PC-9 (cell line): ENCODE measurements around the gene FKBP1A. TPM values are rescaled to one million over a fixed set of nuclear protein-coding genes. Genes with fewer than 3 reads are reported as not detected.

Source experiments
- BruUV-seq: library from RNA; stranded (reverse); fragments of 400-500 nt; replicated peaks from 2 replicates; lab custom pipeline; 2021; lab: Mats Ljungman, UMichigan
- CTCF ChIA-PET: fragments of 300-600 bp; sonication (Branson Sonifier 250); formaldehyde crosslinking; loops from one replicate; lab custom pipeline; 2022; ENCODE audit warnings: antibody characterized with exemption; lab: Charles Lee
- POLR2A ChIA-PET: fragments of 300-600 bp; sonication (Branson Sonifier 250); formaldehyde crosslinking; loops from one replicate; lab custom pipeline; 2022; ENCODE audit warnings: antibody characterized with exemption; ENCODE audit not compliant: unreplicated experiment; lab: Charles Lee
- DNase-seq, 2 experiments: peaks; one replicate each; pipeline versions ENCODE4 v3.0.0 to v3.0.0-alpha.2; 2015 to 2022; ENCODE audit warnings: mixed read lengths in 1 of 2
- H2AFZ ChIP-seq: fragments of 200-600 bp; sonication (generic); 2 replicates; pipeline ENCODE4 v1.8.1; 2017; ENCODE audit warnings: antibody characterized with exemption
- H3F3A ChIP-seq: fragments of 200-600 bp; sonication (generic); 2 replicates; pipeline ENCODE4 v1.8.1; 2017; ENCODE audit warnings: antibody characterized with exemption, mild to moderate bottlenecking, low read depth; ENCODE audit not compliant: insufficient read depth
- H3K27ac ChIP-seq: fragments of 200-600 bp; sonication (generic); 2 replicates; pipeline ENCODE4 v1.6.1; 2016; ENCODE audit warnings: mixed run types
- H3K27me3 ChIP-seq: fragments of 200-600 bp; sonication (generic); 2 replicates; pipeline ENCODE4 v1.6.1; 2016; ENCODE audit warnings: low read depth, mixed run types; ENCODE audit not compliant: insufficient read depth
- H3K36me3 ChIP-seq: fragments of 200-600 bp; sonication (generic); 2 replicates; pipeline ENCODE4 v1.6.1; 2016; ENCODE audit warnings: low read depth, mixed run types
- H3K4me1 ChIP-seq: fragments of 200-600 bp; sonication (generic); replicated peaks from 2 replicates; pipeline ENCODE4 v1.6.1; 2016; ENCODE audit warnings: mixed run types; ENCODE audit not compliant: insufficient read depth
- H3K4me2 ChIP-seq: fragments of 200-600 bp; sonication (generic); 2 replicates; pipeline ENCODE4 v1.6.1; 2017; ENCODE audit warnings: mixed run types
- H3K4me3 ChIP-seq: fragments of 200-600 bp; sonication (generic); 2 replicates; pipeline ENCODE4 v1.6.1; 2016; ENCODE audit warnings: mixed run types
- H3K79me2 ChIP-seq: fragments of 200-600 bp; sonication (generic); 2 replicates; pipeline ENCODE4 v1.6.1; 2017; ENCODE audit warnings: low read depth, mixed run types
- H3K9me2 ChIP-seq: fragments of 200-600 bp; sonication (generic); 2 replicates; pipeline ENCODE4 v1.8.1; 2017; ENCODE audit warnings: mild to moderate bottlenecking; ENCODE audit not compliant: insufficient read depth
- H3K9me3 ChIP-seq: fragments of 200-600 bp; sonication (generic); 2 replicates; pipeline ENCODE4 v1.8.1; 2016; ENCODE audit warnings: low read depth; ENCODE audit not compliant: insufficient read depth
- H4K20me1 ChIP-seq: fragments of 200-600 bp; sonication (generic); 2 replicates; pipeline ENCODE4 v1.8.1; 2017; ENCODE audit not compliant: insufficient read depth
- CTCF ChIP-seq: fragments of 200-600 bp; sonication (generic); conservative IDR thresholded peaks from 2 replicates; pipeline ENCODE4 v1.6.1; 2017; ENCODE audit warnings: mixed run types, antibody characterized with exemption, mild to moderate bottlenecking, moderate library complexity
- EZH2 ChIP-seq: fragments of 200-600 bp; sonication (generic); IDR thresholded peaks from 2 replicates; pipeline ENCODE4 v1.8.0; 2017; ENCODE audit warnings: antibody characterized with exemption, low read depth
- intact Hi-C: fragments of 100-400 bp; cut with micrococcal nuclease; formaldehyde crosslinking; loops from one replicate; pipeline ENCODE4 v1.10.0; 2022; ENCODE audit not compliant: unreplicated experiment
- total RNA-seq: library from RNA; stranded (reverse); gene quantifications from 2 replicates; pipeline ENCODE4 v1.2.3, GENCODE V29; 2021

Gene FKBP1A
- total RNA-seq, 1 experiment from 2014 or later: 320 TPM

DNA sequence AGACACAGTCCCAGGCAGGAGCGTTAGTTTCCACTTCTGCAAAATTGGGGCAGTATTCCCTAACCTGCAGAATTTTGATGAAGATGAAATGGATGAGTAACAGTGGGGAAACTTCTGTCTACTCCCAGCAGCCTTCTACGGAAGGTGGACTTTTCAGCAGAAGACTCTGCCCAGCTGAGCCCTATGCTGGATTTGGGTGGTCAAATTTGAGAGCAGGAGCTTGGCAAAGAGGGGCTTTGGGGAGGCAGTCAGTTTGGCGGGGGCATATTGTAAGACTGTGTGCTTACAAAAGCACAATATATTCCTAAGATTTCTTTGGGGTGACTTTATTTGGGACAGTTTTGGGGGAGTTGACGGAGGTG is 58.5 kb downstream of the FKBP1A start:
- peaks cover 33% of the 10 kb centered on the region for H3K79me2 ChIP-seq
- no peak overlapping the region for H3K4me3 ChIP-seq
- BruUV-seq: no TSS peak
- peaks cover 10% of the 10 kb centered on the region; the same call in 1 of the 2 replicates for H4K20me1 ChIP-seq
- H3K27me3 ChIP-seq: no peaks in the 10 kb centered on the region
- H3K27ac ChIP-seq: no peak overlapping the region
- H3F3A ChIP-seq: peaks cover 11% of the 10 kb centered on the region; the same call in 1 of the 2 replicates
- H3K9me3 ChIP-seq: no peaks in the 10 kb centered on the region
- TF ChIP-seq CTCF (no peak), EZH2 (no peak)
- no peaks in the 10 kb centered on the region for H3K9me2 ChIP-seq
- DNase-seq: no peak
- H3K36me3 ChIP-seq: peaks cover 21% of the 10 kb centered on the region; the same call in 1 of the 2 replicates
- H2AFZ ChIP-seq: no peak overlapping the region
- CTCF ChIA-PET: no interaction called here
- intact Hi-C loops: no loop called here
- H3K4me2 ChIP-seq: no peak overlapping the region
- POLR2A ChIA-PET: no interaction called here
- H3K4me1 ChIP-seq: peaks cover 15% of the 10 kb centered on the region

- H2AFZ ChIP-seq: no peak overlapping the region
- H3K9me2 ChIP-seq: no peaks in the 10 kb centered on the region
- no peaks in the 10 kb centered on the region for H3K9me3 ChIP-seq
- ChIA-PET CTCF (no interaction called here), POLR2A (no interaction called here)
- no peak overlapping the region for H3K27ac ChIP-seq
- H3K27me3 ChIP-seq: no peaks in the 10 kb centered on the region
- H3K36me3 ChIP-seq: peaks cover 21% of the 10 kb centered on the region; the same call in 1 of the 2 replicates
- no peak overlapping the region for H3K4me3 ChIP-seq
- TF ChIP-seq EZH2 (no peak), CTCF (no peak)
- peaks cover 35% of the 10 kb centered on the region for H3K79me2 ChIP-seq
- no peak overlapping the region for H3K4me2 ChIP-seq
- DNase-seq: no peak
- BruUV-seq: no TSS peak
- H4K20me1 ChIP-seq: peaks cover 12% of the 10 kb centered on the region; the same call in 1 of the 2 replicates
- intact Hi-C loops: no loop called here
- peaks cover 16% of the 10 kb centered on the region; the same call in 1 of the 2 replicates for H3F3A ChIP-seq
- peaks cover 22% of the 10 kb centered on the region for H3K4me1 ChIP-seq
These were observed 59.1 kb downstream of the FKBP1A start for GRCh38 chr20:1333462-1334369.

DNA sequence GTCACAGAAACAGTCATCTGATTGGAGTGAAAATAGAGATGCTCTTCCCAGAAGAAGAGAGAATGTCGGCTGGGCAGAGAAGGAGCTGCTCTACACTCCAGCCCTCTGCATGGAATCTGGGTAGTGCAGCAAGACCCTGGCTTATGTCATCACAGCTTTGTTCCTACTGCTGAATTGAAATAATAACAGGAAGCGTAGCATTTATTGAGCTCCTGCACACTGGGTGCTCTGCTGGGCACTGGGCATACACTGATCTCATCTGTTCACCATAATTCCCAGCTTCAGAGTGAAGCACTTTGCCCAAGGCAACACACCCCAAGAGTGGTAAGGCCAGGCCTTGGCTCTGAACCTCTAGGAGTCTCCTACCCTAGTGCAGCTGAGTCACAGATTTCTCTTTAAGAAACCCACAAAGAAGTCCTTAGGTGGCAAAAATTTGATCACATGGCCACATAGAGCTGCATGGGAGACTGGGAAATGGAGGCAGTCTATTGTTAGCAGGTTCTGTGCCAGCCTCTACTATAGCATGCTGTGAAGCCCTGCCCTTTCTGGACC is 60.0 kb downstream of the FKBP1A start:
- POLR2A ChIA-PET: no interaction called here
- CTCF ChIA-PET: no interaction called here
- intact Hi-C loops: no loop called here
- BruUV-seq: no TSS peak
- Histone ChIP-seq H3K36me3 (peaks cover 21% of the 10 kb centered on the region; the same call in 1 of the 2 replicates), H3K4me1 (peaks cover 31% of the 10 kb centered on the region), H3K4me3 (no peak overlapping the region), H3K79me2 (peaks cover 44% of the 10 kb centered on the region), H3F3A (peaks cover 25% of the 10 kb centered on the region; the same call in 1 of the 2 replicates), H3K9me3 (no peaks in the 10 kb centered on the region), H3K27me3 (no peaks in the 10 kb centered on the region), H3K9me2 (no peaks in the 10 kb centered on the region), H4K20me1 (peaks cover 11% of the 10 kb centered on the region; the same call in 1 of the 2 replicates), H3K4me2 (no peak overlapping the region), H3K27ac (no peak overlapping the region), H2AFZ (no peak overlapping the region)
- TF ChIP-seq EZH2: no peak
- TF ChIP-seq CTCF: no peak
- DNase-seq: no peak
